GM13977 (cell line): ENCODE data around the gene RPL32.

ENCODE experiments used
- DNase-seq: peaks from one replicate; pipeline ENCODE4 v3.0.0; 2012; ENCODE audit warnings: low spot score
- in situ Hi-C: fragments of 300-500 bp; cut with MboI; formaldehyde crosslinking; loops from one replicate; pipeline ENCODE4 v1.12.0; 2022; ENCODE audit warnings: low sequenced_read_pairs, low pct_unique_long_range_greater_than_20kb, mixed read lengths, inconsistent platforms; ENCODE audit not compliant: unreplicated experiment
- TF ChIP-seq, protein P1 (sequence below): IDR thresholded peaks from 2 replicates; pipeline ENCODE4 v1.5.1; 2012; ENCODE audit warnings: mild to moderate bottlenecking, control low read depth; ENCODE audit not compliant: insufficient read depth; ENCODE audit errors: extremely low read depth, missing control alignments

Gene RPL32

DNA sequence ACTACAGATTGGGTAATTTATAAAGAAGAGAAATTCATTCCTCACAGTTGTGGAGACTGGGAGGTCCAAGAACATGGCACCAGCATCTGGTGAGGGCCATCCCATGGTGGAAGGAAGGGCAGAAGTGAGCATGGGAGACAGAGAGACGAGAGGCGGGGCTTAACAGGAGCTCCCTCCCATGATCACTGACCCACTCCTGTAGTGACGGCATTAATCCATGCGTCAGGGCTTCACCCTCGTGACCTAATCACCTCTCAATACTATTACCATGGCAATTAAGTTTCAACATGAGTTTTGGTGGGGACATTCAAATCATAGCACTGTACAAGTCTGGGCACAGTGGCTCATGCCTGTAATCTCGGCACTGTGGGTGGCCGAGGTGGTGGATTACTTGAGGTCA lies 17.1 kb downstream of the RPL32 start:
- TF ChIP-seq, protein P1, sequence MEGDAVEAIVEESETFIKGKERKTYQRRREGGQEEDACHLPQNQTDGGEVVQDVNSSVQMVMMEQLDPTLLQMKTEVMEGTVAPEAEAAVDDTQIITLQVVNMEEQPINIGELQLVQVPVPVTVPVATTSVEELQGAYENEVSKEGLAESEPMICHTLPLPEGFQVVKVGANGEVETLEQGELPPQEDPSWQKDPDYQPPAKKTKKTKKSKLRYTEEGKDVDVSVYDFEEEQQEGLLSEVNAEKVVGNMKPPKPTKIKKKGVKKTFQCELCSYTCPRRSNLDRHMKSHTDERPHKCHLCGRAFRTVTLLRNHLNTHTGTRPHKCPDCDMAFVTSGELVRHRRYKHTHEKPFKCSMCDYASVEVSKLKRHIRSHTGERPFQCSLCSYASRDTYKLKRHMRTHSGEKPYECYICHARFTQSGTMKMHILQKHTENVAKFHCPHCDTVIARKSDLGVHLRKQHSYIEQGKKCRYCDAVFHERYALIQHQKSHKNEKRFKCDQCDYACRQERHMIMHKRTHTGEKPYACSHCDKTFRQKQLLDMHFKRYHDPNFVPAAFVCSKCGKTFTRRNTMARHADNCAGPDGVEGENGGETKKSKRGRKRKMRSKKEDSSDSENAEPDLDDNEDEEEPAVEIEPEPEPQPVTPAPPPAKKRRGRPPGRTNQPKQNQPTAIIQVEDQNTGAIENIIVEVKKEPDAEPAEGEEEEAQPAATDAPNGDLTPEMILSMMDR: no peak
- DNase-seq: no peak
- in situ Hi-C loops: no loop called here

GRCh38 chr3:12822725-12823373 lies 18.5 kb downstream of the RPL32 start:
- TF ChIP-seq, protein P1: no peak
- DNase-seq: no peak
- in situ Hi-C loops: no loop called here

DNA sequence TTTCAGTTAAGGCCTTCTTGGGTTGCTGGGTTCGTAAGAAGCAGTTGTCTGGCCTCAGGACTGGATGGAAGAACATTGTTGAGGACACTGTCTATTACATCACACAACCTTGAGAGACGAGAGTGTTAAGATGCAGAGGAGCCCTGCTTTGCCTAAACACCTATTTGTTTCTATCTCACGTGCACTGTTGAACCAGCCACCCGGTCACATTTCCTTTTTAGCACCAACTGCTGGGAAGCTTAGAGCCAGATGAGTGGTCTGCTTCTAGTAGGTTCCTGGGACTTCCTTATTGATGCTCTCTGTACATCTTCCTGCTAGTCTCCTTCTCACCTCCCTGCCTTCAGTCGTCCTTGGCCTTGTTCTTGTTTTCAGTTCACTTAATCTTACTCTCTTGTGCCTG lies 22.6 kb downstream of the RPL32 start:
- TF ChIP-seq, protein P1: no peak
- in situ Hi-C loops: no loop called here
- no peak for DNase-seq

GRCh38 chr3:12818273-12818672 lies 23.1 kb downstream of the RPL32 start:
- TF ChIP-seq, protein P1: no peak
- in situ Hi-C loops: no loop called here
- DNase-seq: no peak

- in situ Hi-C loops: no loop called here
- DNase-seq: no peak
- TF ChIP-seq, protein P1: no peak
These were observed 24.0 kb downstream of the RPL32 start for GRCh38 chr3:12817343-12817710.

- in situ Hi-C loops: no loop called here
- TF ChIP-seq, protein P1: no peak
- DNase-seq: no peak
These were observed 24.6 kb downstream of the RPL32 start for GRCh38 chr3:12816521-12817342.
